ENCODE results near the gene TLR1. TPM values are rescaled to one million over a fixed set of nuclear protein-coding genes. Genes with fewer than 3 reads are reported as not detected.

Gene TLR1
- total RNA-seq, 1 donor from 2014 or later = 0.36 TPM

GRCh38 chr4:38795087-38795486 lies 9.5 kb downstream of the TLR1 start:
- Mint-ChIP-seq H3K27me3 (no peaks in the 10 kb centered on the region), H3K4me3 (no peak overlapping the region), H3K9me3 (no peaks in the 10 kb centered on the region), H3K4me1 (ENCODE audit: unreplicated experiment) (no peaks in the 10 kb centered on the region), H3K36me3 (no peaks in the 10 kb centered on the region), H3K27ac (no peak overlapping the region)
- TF ChIP-seq CTCF (conservative IDR thresholded peaks at IDR 0.05) = no peak
- DNase-seq (ENCODE audit: extremely low spot score, unreplicated experiment) = no peak

- Mint-ChIP-seq H3K27ac (no peak overlapping the region), H3K9me3 (no peaks in the 10 kb centered on the region), H3K36me3 (no peaks in the 10 kb centered on the region), H3K27me3 (no peaks in the 10 kb centered on the region), H3K4me3 (no peak overlapping the region), H3K4me1 (ENCODE audit: unreplicated experiment) (no peaks in the 10 kb centered on the region)
- DNase-seq (ENCODE audit: extremely low spot score, unreplicated experiment) = no peak
- no peak for TF ChIP-seq CTCF (conservative IDR thresholded peaks at IDR 0.05)
Measured at GRCh38 chr4:38794051-38794450, 10.5 kb downstream of the TLR1 start.

GRCh38 chr4:38791010-38791409 lies 13.6 kb downstream of the TLR1 start:
- Mint-ChIP-seq H3K9me3 (no peaks in the 10 kb centered on the region), H3K36me3 (no peaks in the 10 kb centered on the region), H3K27ac (no peak overlapping the region), H3K4me3 (no peak overlapping the region), H3K4me1 (ENCODE audit: unreplicated experiment) (peaks cover 4% of the 10 kb centered on the region), H3K27me3 (no peaks in the 10 kb centered on the region)
- no peak for DNase-seq (ENCODE audit: extremely low spot score, unreplicated experiment)
- TF ChIP-seq CTCF (conservative IDR thresholded peaks at IDR 0.05) = no peak

- Mint-ChIP-seq H3K4me1 (ENCODE audit: unreplicated experiment) (peaks cover 4% of the 10 kb centered on the region), H3K27ac (no peak overlapping the region), H3K9me3 (no peaks in the 10 kb centered on the region), H3K36me3 (no peaks in the 10 kb centered on the region), H3K27me3 (no peaks in the 10 kb centered on the region), H3K4me3 (no peak overlapping the region)
- DNase-seq (ENCODE audit: extremely low spot score, unreplicated experiment) = no peak
- no peak for TF ChIP-seq CTCF (conservative IDR thresholded peaks at IDR 0.05)
Measured at GRCh38 chr4:38788317-38788716, 16.3 kb downstream of the TLR1 start.

GRCh38 chr4:38787693-38788092 lies 16.9 kb downstream of the TLR1 start:
- Mint-ChIP-seq H3K36me3 (no peaks in the 10 kb centered on the region), H3K9me3 (no peaks in the 10 kb centered on the region), H3K27ac (no peak overlapping the region), H3K4me1 (ENCODE audit: unreplicated experiment) (peaks cover 4% of the 10 kb centered on the region), H3K4me3 (no peak overlapping the region), H3K27me3 (peaks cover 2% of the 10 kb centered on the region)
- no peak for TF ChIP-seq CTCF (conservative IDR thresholded peaks at IDR 0.05)
- DNase-seq (ENCODE audit: extremely low spot score, unreplicated experiment) = no peak

GRCh38 chr4:38785901-38786402 lies 18.6 kb downstream of the TLR1 start:
- H3K9me3 Mint-ChIP-seq = no peaks in the 10 kb centered on the region
- H3K27ac Mint-ChIP-seq = no peak overlapping the region
- no peak for TF ChIP-seq CTCF (conservative IDR thresholded peaks at IDR 0.05)
- H3K27me3 Mint-ChIP-seq = peaks cover 2% of the 10 kb centered on the region
- no peak overlapping the region for H3K4me3 Mint-ChIP-seq
- H3K36me3 Mint-ChIP-seq = no peaks in the 10 kb centered on the region
- DNase-seq (ENCODE audit: extremely low spot score, unreplicated experiment) = no peak
- H3K4me1 Mint-ChIP-seq (ENCODE audit: unreplicated experiment) = peaks cover 4% of the 10 kb centered on the region
